ENCODE data around the gene PURA. TPM values are rescaled to one million over a fixed set of nuclear protein-coding genes. Genes with fewer than 3 reads are reported as not detected.

The PURA gene
- total RNA-seq, 4 donors from 2014 or later, result 37.4 to 60.5 (median 44.7) TPM

DNA sequence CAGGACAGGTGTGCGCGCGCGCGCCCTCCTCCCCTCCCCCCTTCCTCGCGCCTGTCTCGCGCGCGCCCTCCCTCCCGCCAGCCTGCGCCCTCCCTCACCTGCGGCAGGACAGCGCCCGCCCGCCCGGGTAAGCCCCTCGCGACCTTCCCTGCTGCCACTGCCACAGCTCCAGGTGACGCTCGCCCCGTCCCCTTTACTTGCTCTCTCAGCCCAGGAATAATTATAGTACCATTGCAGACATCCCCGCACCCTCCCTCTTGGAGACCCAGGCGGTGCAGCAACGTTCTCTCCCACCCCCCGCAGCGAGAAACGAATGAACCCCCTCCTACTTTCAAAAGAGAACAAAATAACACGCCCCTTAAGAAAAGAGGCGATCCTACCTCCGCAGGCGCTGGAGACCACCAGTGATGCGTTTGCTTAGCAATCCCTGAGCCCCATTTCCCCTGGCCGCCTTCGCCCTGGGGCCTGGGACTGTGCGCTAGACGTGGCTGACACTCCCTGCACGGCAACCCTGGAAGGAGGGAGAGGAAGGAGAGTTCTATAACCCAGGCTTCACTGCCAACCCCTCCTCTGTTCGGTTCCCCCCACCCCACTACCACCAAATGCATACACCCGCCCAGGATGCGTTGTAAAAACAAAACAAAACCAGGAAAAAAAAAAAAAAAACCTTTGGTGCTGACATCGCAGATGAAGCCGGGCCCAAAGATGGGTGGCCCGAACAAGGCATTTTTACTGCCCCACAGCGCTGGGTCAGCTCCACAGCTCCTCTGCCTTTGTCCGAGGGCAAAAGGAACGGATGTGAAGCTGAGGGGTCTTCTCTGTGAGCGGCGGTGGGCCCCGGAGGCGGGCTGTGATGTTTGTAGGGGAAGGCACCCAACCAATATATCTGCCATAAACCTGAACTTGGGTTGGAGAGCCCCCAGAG lies 5.6 kb upstream of the PURA start:
- Histone ChIP-seq H3K27me3 (no peaks in the 10 kb centered on the region), H3K9me3 (no peaks in the 10 kb centered on the region), H3K4me1 (peaks cover 31 to 37% of the 10 kb centered on the region in 2 donors), H3K4me3 (replicated peaks in 1 of 3) (peak overlapping the region; percentile 67 to 92 (median 69)), H3K27ac (peak overlapping the region; percentile 96 to 100 (median 97)), H3K36me3 (no peaks in the 10 kb centered on the region)
- TF ChIP-seq, protein P1, sequence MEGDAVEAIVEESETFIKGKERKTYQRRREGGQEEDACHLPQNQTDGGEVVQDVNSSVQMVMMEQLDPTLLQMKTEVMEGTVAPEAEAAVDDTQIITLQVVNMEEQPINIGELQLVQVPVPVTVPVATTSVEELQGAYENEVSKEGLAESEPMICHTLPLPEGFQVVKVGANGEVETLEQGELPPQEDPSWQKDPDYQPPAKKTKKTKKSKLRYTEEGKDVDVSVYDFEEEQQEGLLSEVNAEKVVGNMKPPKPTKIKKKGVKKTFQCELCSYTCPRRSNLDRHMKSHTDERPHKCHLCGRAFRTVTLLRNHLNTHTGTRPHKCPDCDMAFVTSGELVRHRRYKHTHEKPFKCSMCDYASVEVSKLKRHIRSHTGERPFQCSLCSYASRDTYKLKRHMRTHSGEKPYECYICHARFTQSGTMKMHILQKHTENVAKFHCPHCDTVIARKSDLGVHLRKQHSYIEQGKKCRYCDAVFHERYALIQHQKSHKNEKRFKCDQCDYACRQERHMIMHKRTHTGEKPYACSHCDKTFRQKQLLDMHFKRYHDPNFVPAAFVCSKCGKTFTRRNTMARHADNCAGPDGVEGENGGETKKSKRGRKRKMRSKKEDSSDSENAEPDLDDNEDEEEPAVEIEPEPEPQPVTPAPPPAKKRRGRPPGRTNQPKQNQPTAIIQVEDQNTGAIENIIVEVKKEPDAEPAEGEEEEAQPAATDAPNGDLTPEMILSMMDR (IDR thresholded peaks at IDR 0.05), result no peak
- no peak for TF ChIP-seq POLR2A (IDR thresholded peaks at IDR 0.05)
- no peak for DNase-seq
- WGBS, 2 donors, result 5 to 7% methylated on average over 29 to 36 of the region's 52 CpGs
- intact Hi-C loops (cut with DNase I), result no loop called here

DNA sequence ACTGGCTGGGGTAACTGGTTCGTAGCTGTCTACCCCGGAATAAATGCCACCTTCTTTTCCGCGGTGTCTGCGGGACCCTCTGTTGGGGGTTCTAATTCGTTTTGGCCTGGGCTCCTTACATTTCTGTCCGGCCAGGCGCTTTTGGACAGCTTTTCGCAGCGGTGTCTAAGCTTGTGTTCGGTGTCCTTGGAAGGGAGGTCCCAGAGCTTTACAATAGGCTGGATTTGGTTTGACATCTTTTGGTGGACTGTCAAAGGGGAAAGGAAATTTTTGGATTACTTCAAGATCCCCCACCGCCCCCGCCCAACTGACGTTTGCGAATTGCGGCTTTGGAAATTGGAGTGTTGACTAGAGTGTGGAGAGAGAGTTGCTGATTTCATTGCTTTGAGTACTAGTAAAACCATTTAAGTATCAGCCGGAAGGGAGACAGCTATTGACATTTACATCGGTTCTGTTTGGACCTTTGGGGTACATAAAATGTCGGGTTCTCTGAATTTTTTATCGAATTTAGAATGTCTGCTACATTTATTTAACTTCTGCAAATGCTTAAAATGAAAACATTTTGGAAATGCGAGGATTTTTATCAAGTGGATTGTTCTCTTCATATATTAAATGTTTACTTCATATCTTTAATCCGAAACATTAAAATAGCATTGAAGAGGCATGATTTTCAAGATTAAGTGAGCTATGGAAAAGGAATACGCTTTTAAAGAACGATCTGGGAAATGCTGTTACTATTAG lies 4.7 kb upstream of the PURA start:
- Histone ChIP-seq H3K4me1 (peaks cover 31 to 38% of the 10 kb centered on the region in 2 donors), H3K36me3 (no peaks in the 10 kb centered on the region), H3K27me3 (no peaks in the 10 kb centered on the region), H3K9me3 (no peaks in the 10 kb centered on the region), H3K4me3 (replicated peaks in 1 of 3) (peak overlapping the region in 2 of 3 donors; percentile 67 to 69), H3K27ac (peak overlapping the region in 1 of 3 donors; percentile 96)
- intact Hi-C loops (cut with DNase I), result no loop called here
- WGBS, 2 donors, result 72 to 78% methylated on average over 24 of the region's 24 CpGs
- DNase-seq, result no peak
- TF ChIP-seq POLR2A (IDR thresholded peaks at IDR 0.05), result no peak
- TF ChIP-seq, protein P1 (IDR thresholded peaks at IDR 0.05), result no peak

DNA sequence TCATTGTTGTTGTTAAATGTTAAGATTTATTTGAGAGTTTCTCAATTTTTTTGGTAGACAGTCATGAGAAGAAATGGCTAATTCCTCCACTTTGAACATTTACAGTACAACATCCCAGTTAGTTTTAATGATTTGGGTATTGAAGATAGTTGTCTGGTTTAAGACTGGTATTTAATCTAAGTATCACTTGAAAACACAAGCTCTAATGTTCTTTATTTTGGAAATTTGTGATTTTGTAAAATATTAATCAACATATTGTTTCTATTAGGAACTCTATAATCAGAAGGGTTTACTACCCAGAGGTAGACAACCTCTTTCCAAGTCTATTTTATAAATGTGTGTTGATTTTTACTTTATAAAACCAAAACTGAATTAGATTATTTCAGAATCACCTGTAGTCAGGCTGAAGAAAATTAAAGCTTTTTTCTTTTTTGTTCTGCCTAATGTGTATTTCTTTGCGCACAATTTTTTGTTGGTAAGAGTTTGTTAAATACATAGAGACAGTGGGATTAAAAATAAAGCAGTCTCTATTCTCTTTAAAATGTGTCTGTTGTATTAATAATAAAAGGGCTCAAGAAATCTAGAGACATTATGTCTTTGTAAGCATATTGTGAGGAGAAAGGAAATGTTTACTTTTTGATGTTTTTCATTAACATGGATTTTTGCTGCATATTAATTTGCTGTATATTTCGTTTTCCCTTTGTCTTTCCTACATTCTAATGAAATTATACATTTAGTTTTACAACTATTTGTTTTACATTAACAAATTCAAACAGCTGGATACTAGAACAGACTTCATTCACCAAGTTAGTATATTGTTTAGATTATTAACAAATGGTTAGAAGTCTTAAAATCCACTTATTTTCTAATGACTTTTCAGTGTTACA lies 3.9 kb upstream of the PURA start:
- DNase-seq, result no peak

DNA sequence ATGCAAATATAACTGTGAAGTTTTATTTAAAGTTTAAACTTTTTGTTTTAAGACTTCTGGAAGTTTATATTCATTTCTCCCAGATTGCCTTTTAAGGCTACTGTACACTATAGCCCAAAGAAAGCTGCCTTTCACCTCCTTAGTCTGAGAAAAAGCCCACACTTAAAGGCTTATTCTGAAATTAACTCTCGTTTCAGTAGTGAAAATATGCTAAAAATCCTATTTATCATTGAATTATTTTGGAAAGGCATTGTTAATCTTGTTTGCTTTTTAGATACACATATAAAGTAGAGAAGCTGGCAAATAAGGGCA lies 3.3 kb upstream of the PURA start:
- H3K4me1 ChIP-seq, result peaks cover 34 to 45% of the 10 kb centered on the region in 2 donors
- no peak overlapping the region for H3K27ac ChIP-seq
- no peaks in the 10 kb centered on the region for H3K27me3 ChIP-seq
- no peaks in the 10 kb centered on the region for H3K36me3 ChIP-seq
- 85 to 86% methylated on average over 1 of the region's 1 CpG for WGBS, 2 donors
- TF ChIP-seq, protein P1 (IDR thresholded peaks at IDR 0.05), result no peak
- no peak for TF ChIP-seq POLR2A (IDR thresholded peaks at IDR 0.05)
- no peaks in the 10 kb centered on the region for H3K9me3 ChIP-seq
- H3K4me3 ChIP-seq (replicated peaks in 1 of 3), result no peak overlapping the region
- no peak for DNase-seq
- intact Hi-C loops (cut with DNase I), result loop anchor here (5.0 kb wide), 1 partner anchor 37 kb away; no protein-coding TSS in a partner anchor

More for the DNA sequence above, 3.9 kb upstream of the PURA start:
- no peaks in the 10 kb centered on the region for H3K27me3 ChIP-seq
- H3K4me1 ChIP-seq, result peaks cover 31 to 42% of the 10 kb centered on the region in 2 donors
- TF ChIP-seq, protein P1 (IDR thresholded peaks at IDR 0.05), result no peak
- TF ChIP-seq POLR2A (IDR thresholded peaks at IDR 0.05), result no peak
- no peaks in the 10 kb centered on the region for H3K36me3 ChIP-seq
- no peaks in the 10 kb centered on the region for H3K9me3 ChIP-seq
- H3K4me3 ChIP-seq (replicated peaks in 1 of 3), result no peak overlapping the region
- H3K27ac ChIP-seq, result no peak overlapping the region
- WGBS, 2 donors, result 95 to 96% methylated on average over 2 of the region's 2 CpGs
- intact Hi-C loops (cut with DNase I), result loop anchor here (5.0 kb wide), 1 partner anchor 37 kb away; no protein-coding TSS in a partner anchor

All from thyroid gland (tissue), 4 donors.